ENCODE measurements around the gene TAF4.
"Not testable (repeated sequence)": the region's sequence is repeated elsewhere in the genome, so short reads cannot be mapped to it uniquely, and the experiment has no call there.

TAF4 gene

DNA sequence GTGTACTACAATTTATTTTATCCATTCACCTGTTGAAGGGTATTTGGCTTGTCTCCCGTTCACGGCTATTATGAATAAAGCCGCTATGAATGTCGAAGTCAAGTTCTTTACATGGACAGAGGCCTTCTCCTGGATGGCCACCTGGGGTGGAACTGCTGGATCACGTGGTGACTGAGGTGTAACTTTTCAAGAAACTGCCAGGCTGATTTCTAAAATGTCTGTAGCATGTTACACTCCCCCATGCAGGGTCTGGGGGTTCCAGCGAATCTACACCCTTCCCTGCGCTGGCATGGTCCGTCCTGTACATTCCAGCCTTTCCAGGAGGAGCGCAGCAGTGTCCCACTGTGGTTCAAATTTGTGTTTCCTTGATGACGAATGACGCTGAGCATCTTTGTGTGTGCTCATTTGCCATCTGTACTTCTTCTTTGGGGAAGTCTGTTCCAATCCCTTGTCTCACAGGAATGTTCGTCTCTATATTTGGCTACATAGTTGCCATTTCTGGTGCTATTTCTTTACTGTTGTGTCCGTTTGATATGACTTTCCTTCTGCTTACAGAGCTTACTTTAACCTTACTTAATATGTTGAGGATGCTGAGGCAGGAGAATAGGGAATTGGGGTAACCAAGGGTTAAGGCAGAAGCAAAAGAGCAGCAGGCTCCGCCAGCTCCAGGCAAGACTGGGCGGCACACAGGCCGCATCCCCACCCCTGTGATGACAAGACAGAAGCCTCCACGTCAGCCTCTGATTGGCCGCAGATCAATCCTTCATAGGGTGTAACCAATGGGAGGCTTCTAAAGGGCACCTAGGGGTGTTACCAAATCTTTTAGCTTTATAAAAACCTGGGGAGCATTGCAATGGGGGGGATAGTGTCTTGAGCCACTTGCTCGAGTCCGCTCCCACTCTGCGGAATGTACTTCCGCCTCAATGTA, 106.6 kb downstream of the TAF4 start:
- DNase-seq: no peak

- no peak for DNase-seq
Measured at GRCh38 chr20:61957961-61958715, 107.5 kb downstream of the TAF4 start.

DNA sequence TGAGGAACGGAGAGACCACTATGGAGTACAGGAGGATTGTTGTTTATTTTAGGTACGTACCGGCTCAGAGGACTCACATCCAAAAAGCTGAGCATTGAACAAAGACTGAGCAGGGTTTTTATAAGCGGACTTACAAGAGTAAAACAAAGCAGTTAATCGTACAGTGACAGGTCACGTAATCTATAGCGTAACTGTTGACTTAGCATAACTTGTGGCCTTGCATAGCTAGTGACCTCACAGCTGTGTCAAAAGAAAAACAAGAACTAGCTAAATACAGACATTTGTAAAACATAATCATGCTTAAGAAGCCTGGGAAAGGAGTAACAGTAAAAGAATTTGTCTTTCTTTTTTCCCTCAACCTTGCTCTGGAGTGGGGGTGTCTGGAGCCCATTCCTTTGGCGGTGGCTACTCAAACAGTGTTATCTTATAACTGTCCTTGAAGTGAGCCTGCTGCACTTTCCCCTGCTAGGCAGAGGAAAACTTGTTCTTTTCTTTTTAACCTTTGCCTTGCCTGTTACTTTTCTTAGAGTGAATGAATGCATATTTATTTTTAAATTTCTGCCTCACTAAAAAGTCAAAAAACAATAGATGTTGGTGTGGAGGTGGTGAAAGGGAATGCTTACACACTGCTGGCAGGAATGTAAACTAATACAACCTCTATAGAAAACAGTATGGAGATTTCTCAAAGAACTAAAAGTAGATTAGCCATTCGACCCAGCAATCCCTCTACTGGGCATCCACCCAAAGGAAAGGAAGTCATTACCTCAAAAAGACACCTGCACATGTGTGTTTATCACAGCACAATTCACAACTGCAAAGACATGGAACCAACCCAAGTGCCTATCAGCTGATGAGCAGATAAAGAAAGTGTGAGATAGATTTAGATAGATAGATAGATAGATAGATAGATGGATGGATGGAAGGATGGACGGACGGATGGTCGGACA, 109.0 kb downstream of the TAF4 start:
- no peak for DNase-seq

- no peak for DNase-seq
Measured at GRCh38 chr20:61955668-61956395, 109.8 kb downstream of the TAF4 start.

GRCh38 chr20:61954276-61955021, 111.2 kb downstream of the TAF4 start:
- DNase-seq: no peak

- DNase-seq: no peak
Measured at GRCh38 chr20:61953037-61954021, 112.4 kb downstream of the TAF4 start.

DNA sequence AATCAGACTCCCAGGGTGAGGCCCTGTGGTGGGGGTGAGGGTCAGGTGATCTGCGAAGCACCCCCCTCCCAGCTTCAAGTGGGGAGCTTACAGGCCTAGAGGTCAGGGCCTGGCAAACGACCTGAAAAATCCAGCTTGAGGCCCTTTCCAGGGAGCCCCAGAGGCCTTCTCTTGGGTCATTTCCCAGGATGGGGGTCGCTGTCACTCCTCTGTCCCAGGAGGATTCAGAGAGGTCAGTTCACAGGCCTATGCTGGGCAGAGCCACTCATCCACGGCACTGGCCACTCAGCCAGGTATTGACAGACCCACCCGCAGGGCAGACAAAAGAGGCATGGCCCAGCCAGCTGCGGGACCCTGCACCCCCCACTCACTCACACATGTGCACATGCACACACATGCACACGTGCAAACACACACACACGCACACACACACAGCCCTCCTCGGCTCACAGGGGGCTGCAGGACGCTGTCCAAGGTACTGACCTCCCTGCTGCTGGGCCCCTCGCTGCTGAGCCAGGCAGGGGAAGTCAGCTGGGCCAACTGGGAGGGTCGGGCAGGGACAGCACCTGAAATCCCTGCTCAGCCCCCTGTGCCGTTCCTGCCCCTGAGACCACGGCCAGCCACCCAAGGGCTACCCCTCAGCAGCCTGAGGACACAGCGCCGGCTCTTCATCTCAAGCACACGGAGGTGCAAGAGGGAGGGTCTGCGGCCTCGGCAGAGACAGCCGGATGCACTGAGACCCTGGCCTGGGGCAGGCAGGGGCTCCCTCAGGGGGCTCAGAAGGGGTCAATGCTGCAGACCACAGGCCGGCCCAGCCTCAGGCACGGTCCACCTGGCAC, 113.8 kb downstream of the TAF4 start:
- DNase-seq: no peak

- no peak for DNase-seq
Measured at GRCh38 chr20:61950641-61951071, 115.0 kb downstream of the TAF4 start.

DNA sequence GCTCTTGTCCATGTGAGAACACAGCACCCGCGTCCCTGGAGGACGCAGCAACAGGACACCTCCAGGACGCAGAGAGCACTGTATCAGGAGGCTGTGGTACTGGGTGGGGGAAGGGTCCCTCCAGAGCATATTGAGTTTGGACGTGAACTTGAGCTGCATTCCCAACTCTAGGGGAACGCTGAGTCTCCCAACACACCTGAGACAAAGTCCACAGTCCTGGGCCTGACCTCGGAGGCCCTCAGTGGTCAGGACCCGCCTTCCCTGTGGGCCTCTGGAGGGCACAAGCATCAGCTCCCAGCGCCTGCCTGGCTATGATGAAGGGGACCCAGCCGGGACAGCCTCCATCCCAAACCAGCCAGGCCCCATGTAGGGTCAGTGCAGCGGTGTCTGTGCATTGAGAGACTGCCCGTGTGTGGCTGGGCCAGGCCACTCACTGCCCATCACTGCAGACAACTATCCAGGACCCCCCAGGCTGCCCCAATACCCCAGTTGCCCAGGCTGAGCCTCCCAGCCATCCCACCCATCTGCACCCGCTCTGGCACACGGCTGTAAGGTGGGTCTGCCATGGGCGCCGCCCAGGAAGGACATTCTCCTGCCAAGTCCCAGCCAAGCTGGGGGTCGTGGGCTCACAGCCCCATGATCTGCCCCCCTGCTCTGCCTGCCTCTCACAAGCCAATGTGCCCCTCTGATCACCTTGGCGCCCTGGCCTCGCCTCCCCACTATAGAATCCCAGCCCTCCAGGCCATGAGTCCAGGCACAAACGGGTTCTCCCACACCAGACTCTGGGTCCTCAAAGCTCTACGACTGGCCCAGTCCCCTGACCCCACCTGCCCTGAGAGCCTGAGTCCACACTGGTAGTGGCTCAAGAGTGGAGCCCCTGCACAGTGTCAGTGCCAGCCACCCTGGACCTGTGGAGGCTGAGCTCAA, 115.7 kb downstream of the TAF4 start:
- no peak for DNase-seq

DNA sequence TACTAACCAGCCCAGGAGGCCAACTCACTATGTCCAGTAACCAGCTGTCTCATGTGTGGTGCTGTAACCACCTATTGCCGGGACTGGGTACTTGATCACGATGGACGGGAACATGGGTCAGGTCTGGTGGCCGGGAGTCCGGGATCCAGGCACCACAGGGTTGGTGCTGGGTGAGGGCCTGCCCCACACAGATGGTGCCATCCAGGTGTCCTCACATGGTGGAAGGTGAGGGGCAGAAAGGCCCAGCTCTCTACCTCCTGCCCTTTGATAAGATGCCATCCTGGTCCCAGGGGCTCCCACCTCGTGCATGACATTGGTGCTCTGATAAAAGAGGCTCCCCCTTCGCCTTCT, 116.3 kb downstream of the TAF4 start:
- no peak for DNase-seq

- DNase-seq: no peak
Measured at GRCh38 chr20:61948586-61949362, 116.9 kb downstream of the TAF4 start.

GRCh38 chr20:61948056-61948455, 117.6 kb downstream of the TAF4 start:
- not testable (repeated sequence) for DNase-seq

GRCh38 chr20:61945495-61945894, 120.2 kb downstream of the TAF4 start:
- DNase-seq: not testable (repeated sequence)

DNA sequence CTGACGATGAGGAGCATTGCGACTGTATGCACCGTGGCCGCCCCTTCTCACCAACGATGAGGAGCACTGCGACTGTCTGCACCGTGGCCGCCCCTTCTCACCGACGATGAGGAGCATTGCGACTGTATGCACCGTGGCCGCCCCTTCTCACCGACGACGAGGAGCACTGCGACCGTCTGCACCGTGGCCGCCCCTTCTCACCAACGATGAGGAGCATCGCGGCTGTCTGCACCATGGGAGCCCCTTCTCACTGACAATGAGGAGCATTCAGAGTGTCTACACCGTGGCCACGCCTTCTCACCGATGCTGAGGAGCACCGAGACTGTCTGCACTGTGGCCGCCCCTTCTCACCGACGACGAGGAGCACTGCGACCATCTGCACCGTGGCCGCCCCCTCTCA, 120.7 kb downstream of the TAF4 start:
- DNase-seq: not testable (repeated sequence)

GRCh38 chr20:61942526-61942925, 123.2 kb downstream of the TAF4 start:
- no peak for DNase-seq

GRCh38 chr20:61941721-61942405, 123.8 kb downstream of the TAF4 start:
- DNase-seq: no peak

Measured in inflammatory macrophage treated with lipopolysaccharide for 4 hours (primary cell).